SU-DHL-6 (cell line): ENCODE measurements around the gene WWC1.

ENCODE experiments used
- EZH2phosphoT487 ChIP-seq: fragments of 200-600 bp; sonication (generic), shearing (Covaris generic); conservative IDR thresholded peaks from 2 replicates; pipeline ENCODE4 v1.6.1; 2018; ENCODE audit warnings: mild to moderate bottlenecking, antibody characterized with exemption, low read length, moderate library complexity, mixed read lengths
- TF ChIP-seq, protein P1 (sequence below): fragments of 200-600 bp; sonication (generic); IDR thresholded peaks from one replicate; pipeline ENCODE4 v1.5.1; 2017; ENCODE audit warnings: antibody characterized with exemption, mild to moderate bottlenecking, low read length, moderate library complexity; ENCODE audit not compliant: insufficient read depth, poor library complexity, severe bottlenecking

GRCh38 chr5:168455201-168455600, 163.8 kb downstream of the WWC1 start:
- TF ChIP-seq, protein P1, sequence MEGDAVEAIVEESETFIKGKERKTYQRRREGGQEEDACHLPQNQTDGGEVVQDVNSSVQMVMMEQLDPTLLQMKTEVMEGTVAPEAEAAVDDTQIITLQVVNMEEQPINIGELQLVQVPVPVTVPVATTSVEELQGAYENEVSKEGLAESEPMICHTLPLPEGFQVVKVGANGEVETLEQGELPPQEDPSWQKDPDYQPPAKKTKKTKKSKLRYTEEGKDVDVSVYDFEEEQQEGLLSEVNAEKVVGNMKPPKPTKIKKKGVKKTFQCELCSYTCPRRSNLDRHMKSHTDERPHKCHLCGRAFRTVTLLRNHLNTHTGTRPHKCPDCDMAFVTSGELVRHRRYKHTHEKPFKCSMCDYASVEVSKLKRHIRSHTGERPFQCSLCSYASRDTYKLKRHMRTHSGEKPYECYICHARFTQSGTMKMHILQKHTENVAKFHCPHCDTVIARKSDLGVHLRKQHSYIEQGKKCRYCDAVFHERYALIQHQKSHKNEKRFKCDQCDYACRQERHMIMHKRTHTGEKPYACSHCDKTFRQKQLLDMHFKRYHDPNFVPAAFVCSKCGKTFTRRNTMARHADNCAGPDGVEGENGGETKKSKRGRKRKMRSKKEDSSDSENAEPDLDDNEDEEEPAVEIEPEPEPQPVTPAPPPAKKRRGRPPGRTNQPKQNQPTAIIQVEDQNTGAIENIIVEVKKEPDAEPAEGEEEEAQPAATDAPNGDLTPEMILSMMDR = no peak
- no peak for TF ChIP-seq EZH2phosphoT487
